IPS-20b (cell line): ENCODE measurements around the gene GPX6.
"Not testable (repeated sequence)": the region's sequence is repeated elsewhere in the genome, so short reads cannot be mapped to it uniquely, and the experiment has no call there.

Experiments
- H3K27ac ChIP-seq: one replicate; pipeline ENCODE4 v1.5.1; 2013; ENCODE audit warnings: low read length
- H3K27me3 ChIP-seq: 2 replicates; pipeline ENCODE4 v1.6.1; 2013; ENCODE audit warnings: mild to moderate bottlenecking, low read length, inconsistent platforms; ENCODE audit not compliant: insufficient read depth
- H3K36me3 ChIP-seq: 2 replicates; pipeline ENCODE4 v1.6.1; 2013; ENCODE audit warnings: low read depth, mild to moderate bottlenecking, inconsistent platforms, low read length, moderate library complexity; ENCODE audit not compliant: insufficient read depth
- H3K4me1 ChIP-seq: 2 replicates; pipeline ENCODE4 v1.6.1; 2013; ENCODE audit warnings: mild to moderate bottlenecking, control low read depth, inconsistent platforms, low read length, moderate library complexity; ENCODE audit not compliant: insufficient read depth
- H3K4me3 ChIP-seq: 2 replicates; pipeline ENCODE4 v1.5.1; 2013; ENCODE audit warnings: mild to moderate bottlenecking, low read length, inconsistent platforms
- H3K9ac ChIP-seq: 2 replicates; pipeline ENCODE4 v1.6.1; 2013; ENCODE audit warnings: low read depth, mild to moderate bottlenecking, inconsistent platforms, low read length, moderate library complexity
- H3K9me3 ChIP-seq: 2 replicates; pipeline ENCODE4 v1.6.1; 2013; ENCODE audit warnings: mild to moderate bottlenecking, low read depth, low read length, inconsistent platforms; ENCODE audit not compliant: insufficient read depth

The GPX6 gene

DNA sequence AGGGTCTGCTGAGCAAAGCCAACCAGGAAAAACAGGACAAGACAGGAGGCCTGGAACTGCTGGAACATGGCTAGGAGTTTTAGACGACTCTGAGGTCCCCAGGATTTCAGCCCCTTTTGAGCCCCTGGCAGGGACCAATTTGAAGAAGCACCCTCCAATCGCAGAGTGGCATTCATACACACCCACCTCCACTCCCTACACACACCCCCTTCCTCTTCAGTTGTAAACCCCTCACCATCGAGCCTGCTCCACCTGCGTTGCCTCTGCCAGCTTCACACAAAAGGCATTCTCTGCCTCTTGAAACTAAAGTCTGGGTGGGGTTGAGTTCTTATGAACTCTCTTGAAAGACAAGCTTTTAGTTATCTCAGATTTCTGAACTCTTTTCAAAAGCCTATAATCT is at the start of gene GPX6:
Gene GPX6 (minus strand): TSS at position 118 of the 400 bp plus-strand sequence. CDS start 50 bp downstream, at position 68.
- Histone ChIP-seq H3K36me3 (no peaks in the 10 kb centered on the region), H3K9me3 (no peaks in the 10 kb centered on the region), H3K27ac (no peak within 1 kb of the TSS), H3K4me3 (no peak within 1 kb of the TSS), H3K27me3 (no peaks in the 10 kb centered on the region), H3K9ac (no peak within 1 kb of the TSS), H3K4me1 (no peaks in the 10 kb centered on the region)

DNA sequence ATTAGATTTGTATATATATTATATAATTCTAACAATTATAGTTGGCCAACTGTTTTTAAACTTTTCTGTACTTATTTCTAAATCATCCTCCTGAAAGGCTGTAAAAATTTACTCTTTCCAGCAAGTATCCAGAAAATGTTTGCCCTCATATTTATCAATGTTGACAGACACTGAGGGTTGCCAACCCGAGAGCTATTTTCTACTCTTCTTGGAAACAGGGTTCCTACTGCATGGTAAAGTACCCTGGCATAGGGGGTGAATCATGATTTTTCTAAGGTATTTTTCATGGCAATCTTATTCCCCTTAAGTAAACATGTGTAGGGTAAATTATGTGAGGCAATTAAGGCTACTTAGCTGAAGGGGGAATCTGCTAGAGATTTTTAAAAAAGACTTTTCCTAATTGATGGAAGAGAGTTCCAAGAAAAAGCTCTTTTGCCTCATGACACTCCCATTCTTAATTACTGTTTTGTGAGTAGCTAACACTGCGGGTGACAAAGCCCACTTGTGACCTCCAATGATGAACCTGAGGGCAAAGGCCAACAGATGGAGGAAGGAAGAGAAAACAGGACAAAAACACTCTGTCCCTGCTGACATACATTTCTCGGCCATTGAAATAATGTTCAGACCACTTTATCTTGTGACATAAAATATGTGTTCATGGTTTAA is 48.0 kb upstream of the GPX6 start:
- Histone ChIP-seq H3K9ac (no peak overlapping the region), H3K4me1 (no peaks in the 10 kb centered on the region), H3K27ac (no peak overlapping the region), H3K27me3 (peaks cover 13% of the 10 kb centered on the region), H3K36me3 (no peaks in the 10 kb centered on the region), H3K9me3 (no peaks in the 10 kb centered on the region), H3K4me3 (no peak overlapping the region)

DNA sequence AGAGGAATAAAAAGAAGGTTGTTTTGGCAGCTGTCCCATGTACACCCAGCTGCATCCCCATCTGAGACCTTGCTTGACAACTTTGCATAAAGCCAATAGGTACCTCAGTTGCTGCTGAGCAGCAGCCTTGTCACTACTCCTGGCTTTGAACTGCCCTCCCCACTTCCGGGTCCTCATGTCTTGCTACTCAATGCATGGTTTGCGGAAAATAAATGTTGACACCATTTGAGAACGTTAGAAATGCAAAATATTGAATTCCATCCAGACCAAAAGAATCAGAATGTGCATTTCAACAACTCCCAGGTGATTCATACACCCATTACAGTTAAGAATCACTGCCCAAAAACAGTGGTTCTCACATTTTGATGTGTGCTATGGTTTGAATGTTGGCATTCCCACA is 43.0 kb upstream of the GPX6 start:
- Histone ChIP-seq H3K27me3 (peaks cover 25% of the 10 kb centered on the region), H3K4me1 (no peaks in the 10 kb centered on the region; the same call in 1 of the 2 replicates), H3K9me3 (no peaks in the 10 kb centered on the region), H3K27ac (no peak overlapping the region), H3K4me3 (no peak overlapping the region; the same call in 1 of the 2 replicates), H3K36me3 (no peaks in the 10 kb centered on the region), H3K9ac (no peak overlapping the region)

- Histone ChIP-seq H3K27ac (no peak overlapping the region), H3K36me3 (no peaks in the 10 kb centered on the region), H3K27me3 (peaks cover 25% of the 10 kb centered on the region), H3K4me3 (no peak overlapping the region), H3K9me3 (no peaks in the 10 kb centered on the region), H3K4me1 (no peaks in the 10 kb centered on the region; the same call in 1 of the 2 replicates), H3K9ac (no peak overlapping the region)
Observed at GRCh38 chr6:28555136-28555535, 39.5 kb upstream of the GPX6 start.

- no peaks in the 10 kb centered on the region for H3K9me3 ChIP-seq
- peaks cover 19% of the 10 kb centered on the region; the same call in 1 of the 2 replicates for H3K27me3 ChIP-seq
- H3K36me3 ChIP-seq, result no peaks in the 10 kb centered on the region
- H3K4me3 ChIP-seq, result peak overlapping the region; percentile 35; the same call in 1 of the 2 replicates
- no peak overlapping the region for H3K9ac ChIP-seq
- H3K27ac ChIP-seq, result no peak overlapping the region
- H3K4me1 ChIP-seq, result no peaks in the 10 kb centered on the region; the same call in 1 of the 2 replicates
Observed at GRCh38 chr6:28553986-28554881, 38.6 kb upstream of the GPX6 start.

DNA sequence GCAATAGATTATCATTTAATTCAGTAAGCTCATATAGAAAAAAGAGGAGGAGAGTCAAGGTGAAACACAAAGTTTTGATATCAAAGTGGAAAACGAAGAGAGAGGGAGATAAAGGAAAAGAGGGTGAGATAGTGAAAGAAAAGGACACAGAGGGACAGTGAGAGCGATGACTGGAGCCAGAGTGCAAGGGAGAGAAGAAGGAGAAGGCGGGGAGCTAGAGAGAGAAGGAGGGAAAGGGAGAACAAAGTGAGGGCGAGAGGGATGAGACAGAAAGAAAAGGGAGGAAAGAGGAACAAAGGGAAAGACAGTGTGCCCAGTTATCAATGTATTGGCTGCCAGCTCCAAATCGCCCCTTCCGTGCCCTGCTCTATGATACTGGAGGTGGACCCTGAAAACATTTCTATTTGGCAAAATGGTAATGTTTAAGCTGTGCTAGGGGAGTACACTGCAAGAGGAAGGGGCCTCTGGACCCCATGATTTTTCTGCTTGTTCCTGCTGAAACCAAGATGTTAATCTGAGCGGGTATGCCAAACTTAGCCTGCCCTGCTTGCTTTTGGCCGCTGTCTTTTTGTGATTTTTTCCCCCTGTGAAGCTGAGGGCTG is 37.9 kb upstream of the GPX6 start:
- H3K4me3 ChIP-seq, result peak overlapping the region; percentile 35; the same call in 1 of the 2 replicates
- no peaks in the 10 kb centered on the region; the same call in 1 of the 2 replicates for H3K4me1 ChIP-seq
- H3K27ac ChIP-seq, result no peak overlapping the region
- peaks cover 19% of the 10 kb centered on the region; the same call in 1 of the 2 replicates for H3K27me3 ChIP-seq
- H3K36me3 ChIP-seq, result no peaks in the 10 kb centered on the region
- H3K9me3 ChIP-seq, result no peaks in the 10 kb centered on the region
- no peak overlapping the region for H3K9ac ChIP-seq

DNA sequence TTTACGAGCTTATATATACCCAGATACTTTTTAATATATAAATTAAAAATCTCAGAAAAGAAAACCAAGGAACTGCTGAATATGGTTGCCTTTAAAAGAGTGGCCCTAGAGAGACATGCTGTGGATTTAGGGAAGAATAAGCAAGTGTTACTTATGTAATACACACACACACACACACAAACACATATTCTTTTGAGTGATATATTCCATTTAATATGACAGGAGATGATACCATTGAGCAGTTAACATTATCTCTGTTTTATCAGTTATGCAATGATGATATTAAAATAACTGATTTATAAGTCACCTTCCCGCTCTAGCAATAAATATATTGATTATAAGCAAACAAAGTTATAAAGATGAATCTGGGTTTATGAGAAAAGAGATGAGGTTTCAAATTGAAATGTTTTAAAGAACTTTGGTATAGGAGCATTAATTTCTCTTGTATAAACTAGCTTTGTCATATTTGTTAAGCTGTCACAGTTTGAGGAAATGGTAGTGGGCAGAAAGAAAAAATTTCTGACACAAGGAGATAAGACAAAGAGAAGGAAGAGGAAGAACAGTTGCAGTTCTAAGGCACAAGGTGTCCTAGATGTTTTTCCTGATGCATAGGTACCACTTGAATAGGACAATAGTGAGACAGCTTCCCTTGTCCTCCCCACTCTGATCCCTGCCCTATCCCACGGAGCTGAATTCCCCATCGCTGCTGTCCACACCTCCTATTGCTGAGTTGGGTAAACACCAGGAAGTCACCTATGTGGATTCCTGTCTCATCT is 36.5 kb upstream of the GPX6 start:
- no peak overlapping the region for H3K9ac ChIP-seq

GRCh38 chr6:28547003-28547402 is 31.4 kb upstream of the GPX6 start:
- not testable (repeated sequence) for H3K4me3 ChIP-seq

More for the DNA sequence above, 36.5 kb upstream of the GPX6 start:
- Histone ChIP-seq H3K4me1 (no peaks in the 10 kb centered on the region; the same call in 1 of the 2 replicates), H3K36me3 (no peaks in the 10 kb centered on the region), H3K4me3 (no peak overlapping the region), H3K9me3 (no peaks in the 10 kb centered on the region), H3K27ac (no peak overlapping the region), H3K27me3 (peaks cover 19% of the 10 kb centered on the region; the same call in 1 of the 2 replicates)

DNA sequence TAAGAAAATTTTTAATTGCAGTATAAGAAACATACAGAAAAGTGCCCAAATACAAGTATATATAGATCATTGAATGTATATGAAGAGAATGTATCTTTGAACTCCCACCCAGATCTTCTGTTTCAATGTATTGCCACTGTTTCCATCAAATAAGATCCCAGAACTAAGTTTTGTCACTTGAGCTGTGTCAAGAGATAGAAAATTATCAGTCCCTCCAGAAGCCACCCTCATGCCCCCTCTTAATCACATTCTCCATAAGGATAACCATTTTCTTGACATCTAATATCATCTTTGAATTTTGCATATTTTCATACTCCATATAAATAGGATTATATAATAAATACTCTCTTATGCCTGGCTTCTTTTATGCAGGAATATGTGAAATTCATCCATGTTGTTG is 30.4 kb upstream of the GPX6 start:
- Histone ChIP-seq H3K27me3 (no peaks in the 10 kb centered on the region; the same call in 1 of the 2 replicates), H3K4me3 (no peak overlapping the region), H3K9me3 (no peaks in the 10 kb centered on the region), H3K4me1 (no peaks in the 10 kb centered on the region), H3K27ac (no peak overlapping the region), H3K36me3 (no peaks in the 10 kb centered on the region), H3K9ac (no peak overlapping the region)

More at GRCh38 chr6:28547003-28547402, 31.4 kb upstream of the GPX6 start:
- H3K27me3 ChIP-seq, H3K36me3 ChIP-seq, H3K4me1 ChIP-seq, H3K9me3 ChIP-seq, H3K27ac ChIP-seq, H3K9ac ChIP-seq: not testable (repeated sequence)

DNA sequence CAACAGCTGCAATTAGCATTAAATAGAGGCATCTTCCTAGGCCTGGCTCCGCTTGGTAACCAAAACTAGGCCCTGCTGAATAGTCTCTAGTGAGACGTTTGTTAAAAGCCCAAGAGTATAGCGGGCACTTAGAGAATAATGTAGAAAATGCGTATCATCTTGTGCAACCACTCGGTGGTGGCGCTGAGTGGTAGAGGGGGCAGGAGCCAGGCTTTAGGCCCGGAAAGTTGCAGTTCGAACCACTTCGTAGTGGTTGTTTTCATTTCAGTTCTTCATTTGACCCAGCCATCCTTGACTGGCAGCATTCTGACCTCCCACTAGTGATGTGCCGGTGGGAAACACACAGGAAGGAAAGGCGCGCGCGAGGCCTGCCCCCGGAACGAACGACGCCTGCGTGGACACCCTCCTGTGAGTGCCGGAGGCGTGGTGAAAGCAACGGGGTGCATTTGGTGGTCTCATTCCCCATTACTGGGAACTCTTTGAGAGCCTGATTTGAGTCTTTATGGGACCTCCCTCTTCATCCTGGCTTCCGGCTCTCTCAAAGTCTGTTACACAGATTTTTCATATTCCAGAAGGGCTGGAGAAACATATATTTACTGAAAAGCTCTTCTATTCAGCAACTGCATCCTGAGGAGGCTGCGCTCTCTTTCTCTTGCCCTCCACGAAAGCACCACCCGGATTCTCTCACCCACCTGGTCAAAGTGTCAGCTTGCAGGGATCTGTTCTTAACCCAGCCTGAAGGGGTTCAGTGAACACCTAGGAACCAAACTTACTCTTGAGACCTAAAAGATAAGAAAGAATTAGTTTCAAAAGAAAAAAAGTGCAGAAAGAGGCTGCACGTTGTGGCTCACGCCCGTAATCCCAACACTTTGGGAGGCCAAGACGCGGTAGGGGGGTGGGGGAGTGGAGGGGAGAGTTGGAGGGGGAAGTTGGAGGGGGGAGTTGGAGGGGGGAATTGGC is 28.3 kb upstream of the GPX6 start:
- Histone ChIP-seq H3K36me3 (no peaks in the 10 kb centered on the region), H3K4me3 (peak overlapping the region; percentile 75), H3K9me3 (no peaks in the 10 kb centered on the region), H3K27ac (no peak overlapping the region), H3K27me3 (no peaks in the 10 kb centered on the region; the same call in 1 of the 2 replicates), H3K9ac (peak overlapping the region; percentile 60; the same call in 1 of the 2 replicates), H3K4me1 (no peaks in the 10 kb centered on the region)
